Activated CD4-positive, alpha-beta T cell treated with anti-CD3 and anti-CD28 coated beads, Interleukin-2, Interleukin-6, amounts not matched to agents 100 ng/mL and 50 ng/mL, durations not matched to agents 16 hours and 8 hours (primary cell): Measurements from ENCODE around the gene HDDC2.
"Not testable (repeated sequence)": the region's sequence is repeated elsewhere in the genome, so short reads cannot be mapped to it uniquely, and the experiment has no call there.

Experiments
- DNase-seq: peaks from one replicate; pipeline ENCODE4 v3.0.0-alpha.2; 2020

Gene HDDC2

GRCh38 chr6:125304970-125305660, 3.3 kb upstream of the HDDC2 start:
- no peak for DNase-seq

- DNase-seq: no peak
These were observed 1.7 kb upstream of the HDDC2 start for GRCh38 chr6:125303512-125303854.

GRCh38 chr6:125302840-125303511, 1.2 kb upstream of the HDDC2 start:
- no peak for DNase-seq

GRCh38 chr6:125300992-125301434, 754 bp downstream of the HDDC2 start:
- no peak for DNase-seq

GRCh38 chr6:125299257-125299656, 2.5 kb downstream of the HDDC2 start:
- DNase-seq: no peak

GRCh38 chr6:125296471-125296870, 5.3 kb downstream of the HDDC2 start:
- DNase-seq: no peak

GRCh38 chr6:125294925-125295324, 6.8 kb downstream of the HDDC2 start:
- DNase-seq: no peak

- no peak for DNase-seq
These were observed 7.7 kb downstream of the HDDC2 start for GRCh38 chr6:125294036-125294435.

GRCh38 chr6:125293587-125293986, 8.2 kb downstream of the HDDC2 start:
- DNase-seq: no peak

- DNase-seq: no peak
These were observed 14.0 kb downstream of the HDDC2 start for GRCh38 chr6:125287718-125288117.

- DNase-seq: no peak
These were observed 15.8 kb downstream of the HDDC2 start for GRCh38 chr6:125285936-125286335.

GRCh38 chr6:125285353-125285752, 16.4 kb downstream of the HDDC2 start:
- no peak for DNase-seq

GRCh38 chr6:125282470-125282869, 19.3 kb downstream of the HDDC2 start:
- DNase-seq: not testable (repeated sequence)

- DNase-seq: not testable (repeated sequence)
These were observed 21.3 kb downstream of the HDDC2 start for GRCh38 chr6:125280370-125281035.

- peak; percentile 16 for DNase-seq
These were observed 21.8 kb downstream of the HDDC2 start for GRCh38 chr6:125279961-125280360.

- no peak for DNase-seq
These were observed 23.9 kb downstream of the HDDC2 start for GRCh38 chr6:125277838-125278237.

GRCh38 chr6:125275779-125276178, 26.0 kb downstream of the HDDC2 start:
- DNase-seq: no peak

- no peak for DNase-seq
These were observed 26.8 kb downstream of the HDDC2 start for GRCh38 chr6:125274935-125275334.

GRCh38 chr6:125273965-125274364, 27.8 kb downstream of the HDDC2 start:
- DNase-seq: no peak

- DNase-seq: no peak
These were observed 28.5 kb downstream of the HDDC2 start for GRCh38 chr6:125273251-125273650.

GRCh38 chr6:125271486-125272159, 30.1 kb downstream of the HDDC2 start:
- no peak for DNase-seq

- no peak for DNase-seq
These were observed 31.4 kb downstream of the HDDC2 start for GRCh38 chr6:125270380-125270779.

GRCh38 chr6:125269328-125269985, 32.3 kb downstream of the HDDC2 start:
- DNase-seq: no peak
